Stimulated activated CD4-positive, alpha-beta T cell treated with anti-CD3 and anti-CD28 coated beads, Interleukin-12 subunit alpha, Interleukin-12 subunit beta, amount 100 ng/mL, for 48 hours (primary cell): ENCODE data around the gene WDR37.
"Not testable (repeated sequence)": the region's sequence is repeated elsewhere in the genome, so short reads cannot be mapped to it uniquely, and the experiment has no call there.

Experiments
- DNase-seq, 3 donors: peaks; one replicate each; pipeline ENCODE4 v3.0.0-alpha.2; 2020; ENCODE audit warnings: low read depth in 2 of 3, low spot score in 1 of 3

The WDR37 gene

GRCh38 chr10:1149793-1150637, 93.8 kb downstream of the WDR37 start:
- DNase-seq, result no peak

GRCh38 chr10:1150638-1150955, 94.4 kb downstream of the WDR37 start:
- DNase-seq, result no peak

GRCh38 chr10:1151076-1152033, 95.2 kb downstream of the WDR37 start:
- DNase-seq, result no peak

- no peak for DNase-seq
These were observed 96.4 kb downstream of the WDR37 start for GRCh38 chr10:1152386-1153250.

- DNase-seq, result no peak
These were observed 97.1 kb downstream of the WDR37 start for GRCh38 chr10:1153251-1153763.

GRCh38 chr10:1153805-1154351, 97.7 kb downstream of the WDR37 start:
- no peak for DNase-seq

GRCh38 chr10:1154531-1155295, 98.5 kb downstream of the WDR37 start:
- no peak for DNase-seq

- DNase-seq, result no peak
These were observed 99.8 kb downstream of the WDR37 start for GRCh38 chr10:1155791-1156615.

GRCh38 chr10:1156616-1156886, 100.4 kb downstream of the WDR37 start:
- no peak for DNase-seq

- DNase-seq, result no peak
These were observed 100.9 kb downstream of the WDR37 start for GRCh38 chr10:1156921-1157614.

GRCh38 chr10:1157615-1157933, 101.4 kb downstream of the WDR37 start:
- DNase-seq, result no peak

GRCh38 chr10:1158066-1158465, 101.9 kb downstream of the WDR37 start:
- no peak for DNase-seq

- DNase-seq, result not testable (repeated sequence)
These were observed 102.4 kb downstream of the WDR37 start for GRCh38 chr10:1158536-1158935.

- no peak for DNase-seq
These were observed 103.2 kb downstream of the WDR37 start for GRCh38 chr10:1159131-1160061.

GRCh38 chr10:1160561-1161314, 104.6 kb downstream of the WDR37 start:
- DNase-seq, result no peak

GRCh38 chr10:1161315-1161673, 105.1 kb downstream of the WDR37 start:
- not testable (repeated sequence) for DNase-seq
